ENCODE data around the gene MRPS22. TPM values are rescaled to one million over a fixed set of nuclear protein-coding genes. Genes with fewer than 3 reads are reported as not detected.

Gene MRPS22
- total and polyA plus RNA-seq, 9 donors = 33.0 to 51.6 (median 36.8) TPM

GRCh38 chr3:139304383-139304782 is 39.4 kb upstream of the MRPS22 start:
- Histone ChIP-seq H3K27ac (no peak overlapping the region), H3K9me3 (no peaks in the 10 kb centered on the region), H3K4me3 (no peak overlapping the region), H3K36me3 (no peaks in the 10 kb centered on the region), H3K27me3 (no peaks in the 10 kb centered on the region), H3K4me1 (ENCODE audit: insufficient read depth) (peaks cover 22% of the 10 kb centered on the region)
- TF ChIP-seq EP300 (IDR thresholded peaks at IDR 0.05) (no peak), CTCF (IDR thresholded peaks at IDR 0.05) (no peak), POLR2A (IDR thresholded peaks at IDR 0.05) (no peak)
- 95 to 97% (median 96%) methylated on average over 3 of the region's 3 CpGs for WGBS, 3 donors
- intact Hi-C loops (cut with DNase I) = loop anchor here in 1 of 4 donors (5.0 kb wide), 1 partner anchor 52 kb away; no protein-coding TSS in a partner anchor
- DNase-seq = no peak

GRCh38 chr3:139306078-139306477 is 37.7 kb upstream of the MRPS22 start:
- WGBS, 3 donors = 87 to 96% (median 96%) methylated on average over 2 of the region's 2 CpGs

GRCh38 chr3:139307072-139307491 is 36.7 kb upstream of the MRPS22 start:
- no peaks in the 10 kb centered on the region for H3K9me3 ChIP-seq
- DNase-seq = no peak
- H3K27ac ChIP-seq = no peak overlapping the region
- intact Hi-C loops (cut with DNase I) = no loop called here
- TF ChIP-seq EP300 (IDR thresholded peaks at IDR 0.05) = no peak
- no peak for TF ChIP-seq CTCF (IDR thresholded peaks at IDR 0.05)
- TF ChIP-seq POLR2A (IDR thresholded peaks at IDR 0.05) = no peak
- 88 to 100% (median 94%) methylated on average over 1 of the region's 1 CpG for WGBS, 3 donors
- no peak overlapping the region for H3K4me3 ChIP-seq
- peaks cover 11% of the 10 kb centered on the region for H3K4me1 ChIP-seq (ENCODE audit: insufficient read depth)
- H3K27me3 ChIP-seq = no peaks in the 10 kb centered on the region
- H3K36me3 ChIP-seq = no peaks in the 10 kb centered on the region

More at GRCh38 chr3:139306078-139306477, 37.7 kb upstream of the MRPS22 start:
- Histone ChIP-seq H3K36me3 (no peaks in the 10 kb centered on the region), H3K27me3 (no peaks in the 10 kb centered on the region), H3K4me3 (no peak overlapping the region), H3K9me3 (no peaks in the 10 kb centered on the region), H3K4me1 (ENCODE audit: insufficient read depth) (peaks cover 17% of the 10 kb centered on the region), H3K27ac (no peak overlapping the region)
- intact Hi-C loops (cut with DNase I) = no loop called here
- TF ChIP-seq POLR2A (IDR thresholded peaks at IDR 0.05) (no peak), CTCF (IDR thresholded peaks at IDR 0.05) (no peak)
- no peak for DNase-seq

- Histone ChIP-seq H3K27ac (no peak overlapping the region), H3K4me1 (ENCODE audit: insufficient read depth) (peaks cover 4% of the 10 kb centered on the region), H3K27me3 (no peaks in the 10 kb centered on the region), H3K9me3 (no peaks in the 10 kb centered on the region), H3K36me3 (no peaks in the 10 kb centered on the region), H3K4me3 (no peak overlapping the region)
- intact Hi-C loops (cut with DNase I) = no loop called here
- DNase-seq = no peak
- TF ChIP-seq POLR2A (IDR thresholded peaks at IDR 0.05) (no peak), EP300 (IDR thresholded peaks at IDR 0.05) (no peak), CTCF (IDR thresholded peaks at IDR 0.05) (no peak)
- WGBS, 3 donors = 91 to 94% (median 93%) methylated on average over 6 of the region's 6 CpGs
Measured at GRCh38 chr3:139307601-139308555, 35.9 kb upstream of the MRPS22 start.
